HL-60 (cell line): ENCODE measurements around the gene LARGE2.

Experiments
- DNase-seq, 2 experiments: peaks; one replicate each; pipeline ENCODE4 v3.0.0-alpha.2; 2010 to 2020; ENCODE audit warnings: low read depth in 1 of 2, low spot score in 1 of 2
- H3K27ac ChIP-seq: fragments of 250-450 bp; sonication (Bioruptor Pico); replicated peaks from 2 replicates; pipeline ENCODE4 v1.5.1; 2020; ENCODE audit warnings: mild to moderate bottlenecking, moderate library complexity
- H3K27me3 ChIP-seq: fragments of 250-450 bp; sonication (Bioruptor Pico); 2 replicates; pipeline ENCODE4 v1.5.1; 2021; ENCODE audit warnings: mild to moderate bottlenecking, moderate library complexity; ENCODE audit not compliant: insufficient read depth, poor library complexity, severe bottlenecking
- H3K4me3 ChIP-seq: replicated peaks from 2 replicates; pipeline ENCODE4 v1.5.1; 2011; ENCODE audit warnings: mild to moderate bottlenecking, control low read depth, low read length; ENCODE audit not compliant: insufficient read depth
- GABPA ChIP-seq: IDR thresholded peaks from 2 replicates; pipeline ENCODE4 v1.6.1; 2012; ENCODE audit warnings: low read depth
- POLR2AphosphoS5 ChIP-seq: IDR thresholded peaks from 2 replicates; pipeline ENCODE4 v1.6.1; 2012; ENCODE audit warnings: low read depth
- SPI1 ChIP-seq: IDR thresholded peaks from 2 replicates; pipeline ENCODE4 v1.6.1; 2012; ENCODE audit warnings: low read depth, mild to moderate bottlenecking, borderline replicate concordance
- TF ChIP-seq, protein P1 (sequence below): IDR thresholded peaks from one replicate; pipeline ENCODE4 v1.5.1; 2011; ENCODE audit warnings: low read length, control low read depth, inconsistent platforms; ENCODE audit not compliant: insufficient read depth
- TF ChIP-seq, protein P2 (sequence below): IDR thresholded peaks from 2 replicates; pipeline ENCODE4 v1.6.1; 2012; ENCODE audit warnings: low read depth; ENCODE audit not compliant: insufficient replicate concordance

The LARGE2 gene

DNA sequence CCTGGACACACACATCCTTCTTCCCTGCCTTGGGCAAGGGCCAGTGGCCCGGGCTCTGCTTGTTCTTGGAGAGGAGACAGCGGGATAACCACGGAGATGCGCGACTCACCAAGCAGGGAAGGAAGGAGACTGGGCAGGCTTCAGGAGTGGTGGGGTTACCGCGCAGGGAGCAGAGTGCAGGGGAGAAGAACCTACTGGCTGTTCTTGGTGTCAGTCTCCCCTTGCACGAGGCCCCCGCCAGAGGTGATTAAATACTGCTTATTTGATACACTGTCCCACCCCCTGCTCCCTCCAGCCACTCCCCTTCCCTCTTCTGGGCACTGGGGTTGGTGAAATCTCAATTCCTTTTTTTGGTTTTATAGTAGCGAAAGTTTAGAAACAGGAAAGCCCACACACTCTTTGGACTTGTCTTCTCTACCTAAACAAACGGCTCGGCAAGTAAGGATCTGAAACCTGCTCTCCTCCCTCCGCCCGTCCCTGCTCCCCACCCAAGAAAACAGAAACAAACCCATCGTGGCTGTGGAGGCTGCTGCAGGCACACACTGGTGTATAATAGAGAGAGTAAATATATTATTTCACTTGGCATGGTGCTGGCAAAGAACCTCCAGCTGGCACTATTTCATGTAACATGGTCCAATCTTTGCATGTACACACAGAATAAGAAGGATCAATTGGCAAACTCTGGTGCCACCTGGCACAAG lies 10.8 kb downstream of the LARGE2 start:
- no peak overlapping the region for H3K4me3 ChIP-seq
- TF ChIP-seq POLR2AphosphoS5 (no peak), SPI1 (no peak), GABPA (no peak)
- TF ChIP-seq, protein P1, sequence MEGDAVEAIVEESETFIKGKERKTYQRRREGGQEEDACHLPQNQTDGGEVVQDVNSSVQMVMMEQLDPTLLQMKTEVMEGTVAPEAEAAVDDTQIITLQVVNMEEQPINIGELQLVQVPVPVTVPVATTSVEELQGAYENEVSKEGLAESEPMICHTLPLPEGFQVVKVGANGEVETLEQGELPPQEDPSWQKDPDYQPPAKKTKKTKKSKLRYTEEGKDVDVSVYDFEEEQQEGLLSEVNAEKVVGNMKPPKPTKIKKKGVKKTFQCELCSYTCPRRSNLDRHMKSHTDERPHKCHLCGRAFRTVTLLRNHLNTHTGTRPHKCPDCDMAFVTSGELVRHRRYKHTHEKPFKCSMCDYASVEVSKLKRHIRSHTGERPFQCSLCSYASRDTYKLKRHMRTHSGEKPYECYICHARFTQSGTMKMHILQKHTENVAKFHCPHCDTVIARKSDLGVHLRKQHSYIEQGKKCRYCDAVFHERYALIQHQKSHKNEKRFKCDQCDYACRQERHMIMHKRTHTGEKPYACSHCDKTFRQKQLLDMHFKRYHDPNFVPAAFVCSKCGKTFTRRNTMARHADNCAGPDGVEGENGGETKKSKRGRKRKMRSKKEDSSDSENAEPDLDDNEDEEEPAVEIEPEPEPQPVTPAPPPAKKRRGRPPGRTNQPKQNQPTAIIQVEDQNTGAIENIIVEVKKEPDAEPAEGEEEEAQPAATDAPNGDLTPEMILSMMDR, result no peak
- TF ChIP-seq, protein P2, sequence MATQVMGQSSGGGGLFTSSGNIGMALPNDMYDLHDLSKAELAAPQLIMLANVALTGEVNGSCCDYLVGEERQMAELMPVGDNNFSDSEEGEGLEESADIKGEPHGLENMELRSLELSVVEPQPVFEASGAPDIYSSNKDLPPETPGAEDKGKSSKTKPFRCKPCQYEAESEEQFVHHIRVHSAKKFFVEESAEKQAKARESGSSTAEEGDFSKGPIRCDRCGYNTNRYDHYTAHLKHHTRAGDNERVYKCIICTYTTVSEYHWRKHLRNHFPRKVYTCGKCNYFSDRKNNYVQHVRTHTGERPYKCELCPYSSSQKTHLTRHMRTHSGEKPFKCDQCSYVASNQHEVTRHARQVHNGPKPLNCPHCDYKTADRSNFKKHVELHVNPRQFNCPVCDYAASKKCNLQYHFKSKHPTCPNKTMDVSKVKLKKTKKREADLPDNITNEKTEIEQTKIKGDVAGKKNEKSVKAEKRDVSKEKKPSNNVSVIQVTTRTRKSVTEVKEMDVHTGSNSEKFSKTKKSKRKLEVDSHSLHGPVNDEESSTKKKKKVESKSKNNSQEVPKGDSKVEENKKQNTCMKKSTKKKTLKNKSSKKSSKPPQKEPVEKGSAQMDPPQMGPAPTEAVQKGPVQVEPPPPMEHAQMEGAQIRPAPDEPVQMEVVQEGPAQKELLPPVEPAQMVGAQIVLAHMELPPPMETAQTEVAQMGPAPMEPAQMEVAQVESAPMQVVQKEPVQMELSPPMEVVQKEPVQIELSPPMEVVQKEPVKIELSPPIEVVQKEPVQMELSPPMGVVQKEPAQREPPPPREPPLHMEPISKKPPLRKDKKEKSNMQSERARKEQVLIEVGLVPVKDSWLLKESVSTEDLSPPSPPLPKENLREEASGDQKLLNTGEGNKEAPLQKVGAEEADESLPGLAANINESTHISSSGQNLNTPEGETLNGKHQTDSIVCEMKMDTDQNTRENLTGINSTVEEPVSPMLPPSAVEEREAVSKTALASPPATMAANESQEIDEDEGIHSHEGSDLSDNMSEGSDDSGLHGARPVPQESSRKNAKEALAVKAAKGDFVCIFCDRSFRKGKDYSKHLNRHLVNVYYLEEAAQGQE, result no peak
- H3K27ac ChIP-seq, result no peak overlapping the region
- no peak for DNase-seq
- no peaks in the 10 kb centered on the region for H3K27me3 ChIP-seq

DNA sequence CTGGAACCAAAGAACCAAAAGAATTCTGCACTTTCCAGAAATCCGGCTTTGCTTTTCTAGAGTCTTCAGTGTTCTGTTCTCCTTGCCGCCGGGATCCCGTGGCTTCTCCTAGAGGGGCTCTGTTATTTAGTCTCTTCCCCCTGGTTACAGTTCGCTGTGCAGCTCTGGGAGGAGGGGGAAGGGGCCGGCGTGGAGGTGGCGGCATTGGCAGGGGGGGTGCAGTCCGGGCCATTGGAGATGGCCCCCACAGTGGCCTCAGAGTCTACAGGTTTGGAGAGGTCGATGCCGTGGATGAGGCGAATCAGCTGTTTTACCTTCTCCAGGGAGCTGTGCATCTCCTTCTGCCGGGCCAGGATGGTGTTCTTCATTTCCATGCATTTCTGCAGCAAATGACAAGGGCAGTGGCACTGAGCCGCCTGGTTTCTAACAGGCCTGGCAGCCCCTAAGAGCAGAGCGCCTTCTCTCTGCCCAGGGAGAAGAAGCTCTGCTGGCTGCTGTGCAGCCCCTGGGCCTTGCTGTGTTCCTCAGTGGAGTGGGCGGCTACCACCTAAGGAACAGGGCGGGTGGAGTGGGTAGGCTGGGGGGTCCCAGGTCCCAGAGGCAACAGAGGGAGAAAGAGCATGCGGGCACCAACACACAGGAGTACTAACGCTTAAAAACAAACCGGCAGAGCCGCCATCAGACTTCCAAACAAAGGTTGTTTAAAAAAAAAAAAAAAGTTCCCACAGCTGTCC lies 11.6 kb downstream of the LARGE2 start:
- TF ChIP-seq SPI1, result no peak
- TF ChIP-seq, protein P2, result no peak
- TF ChIP-seq GABPA, result no peak
- no peak for DNase-seq
- Histone ChIP-seq H3K27ac (no peak overlapping the region), H3K4me3 (no peak overlapping the region), H3K27me3 (no peaks in the 10 kb centered on the region)

DNA sequence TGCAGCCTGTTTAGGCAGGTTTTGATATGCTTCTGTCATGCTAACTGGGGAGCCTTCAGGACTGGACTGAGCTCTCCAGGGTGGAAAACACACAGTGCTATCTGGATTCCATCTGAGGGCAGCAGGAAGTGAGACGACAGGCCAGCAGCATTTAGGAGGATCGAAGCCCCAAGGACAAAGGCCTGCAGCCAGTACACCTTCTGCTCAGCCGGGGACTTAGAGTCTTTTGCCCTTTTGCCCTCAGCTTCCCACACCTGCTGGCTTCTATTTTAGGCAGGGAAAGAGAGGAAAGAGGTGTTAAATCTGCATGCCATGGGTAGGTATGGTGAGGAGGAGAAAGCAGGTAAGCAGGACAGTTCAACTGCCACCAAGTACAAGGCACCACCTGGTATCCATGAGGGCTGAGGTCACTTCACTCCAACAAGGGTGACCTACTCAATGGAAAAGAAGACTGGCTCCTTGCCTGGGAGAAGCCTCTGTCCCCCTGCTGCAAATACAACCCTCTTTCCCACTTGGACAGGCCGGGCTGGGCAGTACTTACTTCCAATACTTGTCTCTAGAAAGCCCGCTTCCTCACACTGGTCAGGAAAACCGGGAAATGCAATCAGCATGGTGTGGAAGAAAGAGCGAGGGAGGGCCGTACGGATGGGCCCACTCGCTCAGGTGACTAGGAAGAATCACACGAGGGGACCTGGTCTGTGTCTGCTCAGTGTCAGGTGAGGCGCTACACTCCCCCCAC lies 12.3 kb downstream of the LARGE2 start:
- Histone ChIP-seq H3K27me3 (no peaks in the 10 kb centered on the region), H3K27ac (no peak overlapping the region), H3K4me3 (no peak overlapping the region)
- TF ChIP-seq, protein P2, result no peak
- TF ChIP-seq GABPA, result no peak
- no peak for TF ChIP-seq POLR2AphosphoS5
- TF ChIP-seq, protein P1, result no peak
- no peak for TF ChIP-seq SPI1
- no peak for DNase-seq
